GM19452 (cell line): Measurements from ENCODE around the gene ACSM6.
"Not testable (repeated sequence)": the region's sequence is repeated elsewhere in the genome, so short reads cannot be mapped to it uniquely, and the experiment has no call there.

Source experiments
- ATAC-seq: cut with Tn5 transposase; IDR thresholded peaks from one replicate; pipeline ENCODE4 v1.9.1; 2021; ENCODE audit not compliant: unreplicated experiment

Gene ACSM6

DNA sequence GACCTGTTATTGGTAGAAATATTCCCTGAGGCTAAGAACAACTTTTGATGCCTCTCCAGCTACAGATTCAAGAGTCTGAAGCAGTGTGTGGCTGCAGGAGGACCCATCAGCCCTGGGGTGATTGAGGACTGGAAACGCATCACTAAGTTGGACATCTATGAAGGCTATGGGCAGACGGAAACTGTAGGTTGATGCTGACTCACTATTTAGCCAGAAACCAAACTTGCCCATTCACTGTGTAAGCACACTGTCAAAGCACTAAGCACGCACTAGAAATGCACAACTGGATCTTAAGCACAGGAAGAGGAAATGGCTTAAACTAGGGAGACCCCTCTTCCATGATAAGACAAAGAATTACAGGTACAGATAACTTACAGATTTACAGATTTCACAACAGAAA, 20.8 kb downstream of the ACSM6 start:
- peak; percentile 58 for ATAC-seq

DNA sequence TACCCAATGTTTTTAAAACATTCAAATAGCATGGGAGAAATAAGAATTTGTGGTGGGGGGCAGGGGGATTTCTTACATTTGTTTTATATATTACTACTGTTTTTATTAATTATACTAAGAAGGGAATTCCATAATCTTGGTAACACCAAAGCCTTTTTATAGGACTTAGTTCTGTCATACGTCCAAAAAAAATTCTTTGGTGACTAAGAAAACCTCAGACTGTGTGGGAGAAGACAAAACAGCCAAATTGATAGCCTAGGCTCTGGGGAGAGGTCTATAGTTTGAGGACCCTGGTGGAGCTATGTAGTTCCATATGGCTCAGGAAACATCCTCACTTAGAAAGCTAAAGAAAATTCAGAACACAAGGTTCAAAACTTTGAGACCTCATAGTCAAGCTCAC, 23.4 kb downstream of the ACSM6 start:
- no peak for ATAC-seq

DNA sequence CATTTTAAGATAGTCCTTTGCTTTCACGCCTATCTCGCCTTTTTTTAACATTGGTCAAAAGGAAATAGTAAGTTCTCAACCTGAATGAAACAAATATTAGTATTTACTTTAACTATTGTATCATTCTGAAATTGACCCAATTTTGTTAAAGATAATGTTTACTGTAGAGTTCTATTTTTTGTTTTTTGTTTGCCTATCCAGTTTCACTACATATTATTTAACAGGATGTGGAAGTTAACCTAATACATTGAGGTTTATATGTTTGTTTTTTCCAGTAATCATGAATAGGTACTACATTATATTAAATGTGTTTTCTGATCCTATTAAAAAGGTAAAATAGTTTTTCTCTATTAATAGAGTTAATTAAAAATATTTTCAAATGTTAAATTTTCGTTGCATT, 26.5 kb downstream of the ACSM6 start:
- ATAC-seq = no peak

DNA sequence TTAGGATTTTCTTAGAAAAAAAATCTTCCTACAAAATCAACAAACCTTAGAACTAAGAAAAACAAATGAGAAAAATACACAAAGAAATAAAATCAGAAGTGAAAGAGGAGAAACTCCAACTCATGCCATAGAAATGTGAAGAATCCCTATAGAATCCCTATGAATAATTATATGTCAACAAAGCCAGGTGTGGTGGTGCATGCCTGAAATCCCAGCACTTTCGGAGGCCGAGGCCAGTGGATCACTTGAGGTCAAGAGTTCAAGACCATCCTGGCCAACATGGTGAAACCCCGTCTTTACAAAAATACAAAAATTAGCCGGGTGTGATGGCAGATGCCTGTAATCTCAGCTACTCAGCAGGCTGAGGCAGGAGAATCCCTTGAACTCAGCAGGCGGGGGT, 27.1 kb downstream of the ACSM6 start:
- ATAC-seq = no peak

DNA sequence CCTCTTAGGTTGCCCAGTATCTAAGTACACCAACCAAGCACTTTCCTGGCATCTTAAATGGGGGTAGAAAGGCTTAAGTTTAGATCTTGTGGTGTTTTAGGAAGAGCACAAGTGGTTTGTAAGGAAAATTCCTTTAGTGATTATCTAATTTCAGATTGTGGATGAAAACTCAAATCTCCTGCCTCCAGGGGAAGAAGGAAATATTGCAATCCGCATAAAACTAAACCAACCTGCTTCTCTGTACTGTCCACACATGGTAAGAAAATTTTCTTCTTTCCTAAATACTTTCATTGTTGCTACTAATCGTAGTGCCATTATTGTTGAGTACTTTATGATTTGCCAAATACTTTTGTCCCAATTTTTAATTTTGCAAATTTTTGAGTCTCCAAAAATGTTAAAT, 31.1 kb downstream of the ACSM6 start:
- no peak for ATAC-seq

DNA sequence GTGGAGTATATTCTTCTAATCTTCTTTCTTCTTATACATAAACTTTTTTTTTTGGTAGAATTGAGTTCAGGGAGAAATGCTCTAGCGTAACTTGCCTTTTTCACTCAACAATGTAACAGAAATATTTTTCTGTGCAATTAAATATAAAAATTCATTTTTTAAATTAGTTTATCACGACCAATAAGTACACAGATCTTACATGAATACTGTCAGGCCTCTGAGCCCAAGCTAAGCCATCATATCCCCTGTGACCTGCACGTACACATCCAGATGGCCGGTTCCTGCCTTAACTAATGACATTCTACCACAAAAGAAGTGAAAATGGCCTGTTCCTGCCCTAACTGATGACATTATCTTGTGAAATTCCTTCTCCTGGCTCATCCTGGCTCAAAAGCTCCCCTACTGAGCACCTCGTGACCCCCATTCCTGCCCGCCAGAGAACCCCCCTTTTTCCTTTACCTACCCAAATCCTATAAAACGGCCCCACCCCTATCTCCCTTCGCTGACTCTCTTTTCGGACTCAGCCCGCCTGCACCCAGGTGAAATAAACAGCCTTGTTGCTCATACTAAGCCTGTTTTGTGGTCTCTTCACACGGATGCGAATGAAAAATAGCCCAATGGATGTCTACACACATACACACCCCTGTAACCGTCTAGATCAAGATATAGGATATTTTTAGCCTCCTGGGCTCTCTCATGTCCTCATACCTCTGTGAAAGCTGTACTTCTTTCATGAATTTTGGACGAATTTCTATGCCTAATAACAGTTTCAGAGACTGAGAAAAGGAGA, 35.1 kb downstream of the ACSM6 start:
- ATAC-seq = not testable (repeated sequence)

DNA sequence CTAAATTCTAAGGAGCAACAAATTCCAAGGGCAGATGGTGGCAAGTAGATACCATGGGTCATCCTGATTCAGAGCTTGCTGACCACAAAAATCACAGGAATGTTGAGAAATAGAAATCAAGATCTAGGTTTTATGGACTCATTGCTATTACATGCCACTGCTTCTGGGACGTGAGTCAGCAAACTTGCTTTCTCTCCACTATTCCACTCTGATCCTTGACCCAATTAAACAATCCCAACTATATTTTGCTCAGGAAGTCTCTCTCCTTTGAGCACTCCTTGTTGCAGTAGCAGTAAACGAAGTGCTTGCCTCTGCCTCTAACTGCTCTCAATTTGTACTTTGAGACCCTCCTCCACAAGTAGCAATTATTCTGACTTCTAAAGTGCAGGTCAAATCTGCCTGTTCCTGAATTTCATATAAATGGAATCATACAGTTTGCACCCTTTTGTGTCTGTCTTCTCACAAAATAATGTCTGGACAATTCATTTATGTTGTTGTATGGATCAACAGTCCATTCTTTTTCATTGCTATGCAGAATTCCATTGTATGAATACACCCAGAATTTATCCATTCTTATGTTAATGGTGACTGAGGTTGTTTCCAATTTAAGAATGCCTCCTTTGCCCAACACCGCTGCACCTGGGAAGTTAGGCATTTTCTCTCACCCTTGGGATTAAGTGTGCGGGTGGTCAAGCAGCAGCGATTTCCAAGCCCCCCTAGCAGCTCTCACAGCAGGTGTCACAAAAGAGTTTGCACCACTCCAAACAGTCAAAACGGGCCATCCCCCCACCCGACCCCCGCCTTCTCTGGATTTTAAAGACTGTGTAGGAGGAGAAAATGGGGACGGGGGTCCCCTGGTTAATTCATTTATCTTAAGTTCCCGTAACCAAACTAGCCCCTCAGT, 35.9 kb downstream of the ACSM6 start:
- no peak for ATAC-seq

DNA sequence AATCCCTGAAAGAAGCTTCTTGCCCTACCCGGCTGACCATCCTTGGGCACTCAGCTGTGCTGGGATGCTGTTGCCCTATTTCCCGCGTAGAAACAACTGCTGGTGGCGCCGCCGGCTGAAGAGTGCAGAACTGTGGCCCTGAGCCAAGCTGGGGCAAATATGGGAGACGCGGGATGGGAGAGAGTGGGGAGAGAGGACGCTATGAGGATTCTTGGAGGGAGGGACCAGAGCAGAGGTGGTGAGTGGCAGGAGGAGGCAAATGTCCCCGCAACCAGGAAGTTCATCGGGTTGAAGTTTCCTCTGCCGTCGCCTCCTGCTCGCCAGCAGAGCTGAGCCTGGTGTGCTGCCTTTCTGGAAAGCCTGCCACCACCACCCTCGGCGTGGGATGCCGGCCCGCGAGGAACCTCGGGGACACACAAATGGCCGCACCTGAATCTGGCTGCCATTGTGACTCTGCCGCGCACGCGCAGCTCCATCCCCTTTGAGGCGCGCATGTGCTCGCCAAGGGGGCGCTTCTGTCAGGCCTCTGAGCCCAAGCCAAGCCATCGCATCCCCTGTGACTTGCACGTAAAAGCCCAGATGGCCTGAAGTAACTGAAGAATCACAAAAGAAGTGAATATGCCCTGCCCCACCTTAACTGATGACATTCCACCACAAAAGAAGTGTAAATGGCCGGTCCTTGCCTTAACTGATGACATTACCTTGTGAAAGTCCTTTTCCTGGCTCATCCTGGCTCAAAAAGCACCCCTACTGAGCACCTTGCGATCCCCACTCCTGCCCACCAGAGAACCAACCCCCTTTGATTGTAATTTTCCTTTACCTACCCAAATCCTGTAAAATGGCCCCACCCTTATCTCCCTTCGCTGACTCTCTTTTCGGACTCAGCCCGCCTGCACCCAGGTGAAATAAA, 36.9 kb downstream of the ACSM6 start:
- peak; percentile 55 for ATAC-seq

DNA sequence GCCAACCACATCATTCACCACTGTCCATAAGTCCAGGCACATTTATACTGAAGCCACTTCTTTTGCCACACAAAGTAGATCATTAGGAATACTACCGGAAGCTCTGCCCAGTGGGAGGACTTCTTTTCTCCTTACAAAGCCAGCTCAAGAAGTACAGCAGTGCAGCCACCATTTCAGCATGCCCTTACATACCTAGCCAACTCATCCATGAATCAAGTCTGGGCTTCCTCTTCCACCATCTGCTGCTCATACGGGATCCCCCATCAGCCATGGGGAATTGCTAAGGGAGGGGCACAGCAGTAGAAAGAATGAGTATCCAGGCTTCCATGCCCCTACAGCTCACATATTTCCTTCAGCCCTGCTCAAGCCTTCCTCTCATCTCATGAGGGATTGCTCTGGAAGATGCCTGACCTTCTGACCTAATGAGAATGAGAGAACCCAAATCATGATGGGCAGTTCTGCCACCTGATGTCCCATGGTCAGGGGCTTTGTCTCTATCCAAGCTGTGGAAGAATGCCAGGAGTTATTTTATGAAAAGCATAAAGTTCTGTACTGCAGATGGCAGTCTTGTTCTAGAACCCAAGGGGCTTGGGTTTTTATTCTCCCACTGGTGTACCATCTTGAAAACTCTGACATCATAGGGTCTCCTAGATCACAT, 39.5 kb downstream of the ACSM6 start:
- ATAC-seq = no peak

DNA sequence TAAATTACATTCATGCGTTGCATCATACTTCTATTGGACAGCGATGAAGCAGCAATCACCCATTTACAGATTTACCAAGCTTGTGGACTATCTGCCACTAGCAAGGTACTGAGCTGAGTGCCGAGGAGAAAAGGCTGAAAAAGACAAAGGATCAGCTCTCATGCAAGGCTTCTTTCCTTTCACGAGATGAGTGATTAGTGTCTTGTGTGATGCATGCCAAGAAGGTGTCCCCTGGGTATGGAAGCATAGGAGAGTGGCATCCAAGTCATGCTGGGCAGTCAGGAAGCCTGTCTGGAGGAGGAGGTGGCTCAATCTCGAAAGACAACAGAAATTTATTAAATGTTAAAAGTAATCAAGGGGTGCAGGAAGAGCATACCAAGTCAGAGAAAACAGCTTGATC, 40.9 kb downstream of the ACSM6 start:
- ATAC-seq = no peak

DNA sequence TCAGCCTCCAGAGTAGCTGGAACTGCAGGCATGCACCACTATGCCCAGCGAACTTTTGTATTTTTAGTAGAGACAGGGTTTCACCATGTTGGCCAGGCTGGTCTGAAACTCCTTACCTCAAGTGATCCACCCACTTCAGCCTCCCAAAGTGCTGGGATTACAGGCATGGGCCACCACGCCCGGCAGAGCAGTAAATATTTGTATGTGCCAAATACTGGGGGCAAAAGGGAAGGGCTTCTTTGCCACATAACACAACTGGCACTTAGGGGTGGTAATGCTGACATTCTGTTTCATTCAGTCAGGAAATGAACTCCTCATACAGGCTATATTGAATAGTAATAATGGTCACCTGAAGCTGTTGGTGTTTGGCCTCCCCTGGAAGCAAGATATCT, 41.6 kb downstream of the ACSM6 start:
- ATAC-seq = no peak

DNA sequence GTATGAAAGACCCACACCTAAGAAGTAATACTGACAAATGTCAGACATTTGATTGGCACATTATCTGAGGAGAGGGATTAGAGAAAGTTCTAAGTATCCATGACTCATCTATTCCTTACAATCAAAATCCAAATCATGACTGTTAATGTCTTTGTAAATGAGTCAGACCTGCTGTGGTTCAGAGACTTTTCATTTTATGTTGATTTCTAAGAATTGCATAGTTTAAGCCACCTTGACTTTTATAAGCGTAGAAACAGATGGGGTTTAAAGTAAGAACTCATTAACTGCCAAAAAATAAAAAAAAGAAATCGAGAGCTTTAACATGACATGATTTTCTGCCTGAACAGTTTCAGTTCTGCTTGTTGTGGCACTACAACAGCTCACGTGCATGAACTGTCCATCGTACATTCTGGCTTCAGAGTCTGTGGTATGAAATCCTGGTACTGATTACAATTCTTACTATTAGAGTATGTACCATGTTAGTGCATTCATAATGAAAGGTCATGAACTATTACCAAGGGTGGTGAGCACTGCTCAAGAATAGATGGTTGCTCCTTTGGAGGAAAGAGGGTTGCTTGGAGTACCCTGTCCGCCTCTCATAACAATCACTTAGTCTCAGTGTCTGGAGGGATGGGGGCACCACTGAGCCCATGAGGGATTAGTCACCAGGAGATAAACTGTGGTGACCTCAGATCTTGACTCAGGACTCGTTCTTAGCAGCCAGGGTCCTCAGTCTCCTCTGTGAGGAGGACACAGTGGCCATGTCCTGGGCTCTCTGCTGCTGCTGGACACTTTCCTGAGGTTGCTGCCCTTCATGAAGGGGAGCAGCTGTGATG, 42.2 kb downstream of the ACSM6 start:
- ATAC-seq = peak; percentile 98

DNA sequence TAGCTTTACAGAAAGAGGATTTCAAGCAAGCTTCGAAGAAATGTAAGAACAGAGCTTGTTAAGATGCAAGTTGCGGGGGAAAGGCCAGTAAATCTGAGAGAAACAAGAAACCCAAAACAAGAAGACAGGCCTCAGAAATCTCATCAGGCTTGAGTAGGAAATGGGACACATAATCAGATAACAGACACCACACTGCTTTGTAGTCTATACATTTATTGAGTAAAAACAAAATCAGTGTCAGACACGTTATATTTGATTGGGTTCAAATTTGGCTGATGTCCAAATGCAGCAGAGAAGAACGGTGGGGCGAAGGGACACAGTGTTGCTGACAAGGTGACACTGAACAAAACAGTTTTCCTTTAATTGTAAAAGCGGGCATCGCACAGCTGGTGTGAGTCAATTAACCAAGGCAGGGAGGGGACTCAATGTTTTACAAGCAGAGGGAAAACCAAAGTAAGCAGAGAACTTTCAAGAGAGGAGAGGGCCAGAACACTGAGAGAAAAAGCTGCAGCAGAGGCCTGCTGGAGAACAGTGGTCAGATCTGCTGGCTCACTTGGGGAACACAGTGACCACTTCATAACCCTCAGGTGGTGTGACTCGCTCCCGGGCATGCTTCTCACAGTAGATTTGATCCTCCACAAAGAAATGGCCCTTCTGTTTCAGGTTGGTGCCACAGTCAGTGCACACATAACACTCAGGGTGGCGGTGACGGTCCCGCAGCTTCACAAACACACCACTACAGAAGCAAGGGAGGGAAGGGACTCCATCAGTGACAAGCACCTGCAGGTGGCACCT, 43.5 kb downstream of the ACSM6 start:
- no peak for ATAC-seq

DNA sequence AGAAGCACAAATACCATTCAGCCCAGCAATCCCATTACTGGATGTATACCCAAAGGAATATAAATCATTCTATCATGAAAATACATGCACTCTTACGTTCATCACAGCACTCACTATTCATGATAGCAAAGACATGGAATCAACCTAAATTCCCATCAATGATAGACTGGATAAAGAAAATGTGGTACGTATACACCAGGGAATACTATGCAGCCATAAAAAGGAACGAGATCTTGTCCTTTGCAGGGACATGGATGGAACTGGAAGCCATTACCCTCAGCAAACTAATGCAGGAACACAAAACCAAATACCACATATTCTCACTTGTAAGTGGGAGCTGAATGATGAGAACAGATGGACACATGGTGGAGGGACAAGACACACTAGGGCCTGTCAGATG, 46.1 kb downstream of the ACSM6 start:
- ATAC-seq = not testable (repeated sequence)

DNA sequence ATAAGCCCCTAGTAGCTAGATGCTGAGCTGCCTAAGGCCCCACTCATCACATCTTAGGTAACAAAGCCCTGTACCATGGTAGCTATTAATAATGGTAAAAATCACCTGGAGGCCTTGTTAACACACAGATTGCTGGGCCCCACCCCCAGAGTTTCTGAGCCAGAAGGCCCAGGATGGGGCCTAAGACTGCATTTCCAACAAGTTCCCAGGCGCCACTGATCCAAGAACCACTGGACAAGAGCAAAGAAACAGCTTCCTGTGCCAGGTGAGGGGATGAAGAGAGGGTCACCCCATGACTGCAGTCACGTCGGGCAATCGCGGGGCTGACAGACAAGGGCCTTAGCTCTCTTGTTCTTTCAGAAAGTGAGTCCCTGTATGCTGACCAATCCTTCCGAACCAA, 46.8 kb downstream of the ACSM6 start:
- no peak for ATAC-seq

DNA sequence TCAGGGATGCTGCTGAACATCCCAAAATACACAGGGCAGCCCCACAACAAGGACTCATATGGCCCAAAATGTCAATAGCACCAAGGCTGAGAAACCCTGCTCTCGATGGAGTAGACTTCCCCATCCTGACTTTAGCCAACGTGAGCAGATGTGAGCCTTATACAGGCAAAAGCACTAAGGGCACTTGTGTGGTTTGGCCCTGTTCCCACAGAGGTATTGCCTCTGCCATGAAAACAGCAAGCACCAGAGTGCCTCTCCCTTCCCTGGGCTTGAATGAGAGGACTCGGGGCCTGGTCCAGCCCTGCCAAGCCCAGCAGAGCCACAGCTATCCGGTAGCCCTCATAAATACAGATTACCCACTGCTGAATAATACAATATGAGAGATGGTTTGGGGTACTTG, 47.5 kb downstream of the ACSM6 start:
- no peak for ATAC-seq

DNA sequence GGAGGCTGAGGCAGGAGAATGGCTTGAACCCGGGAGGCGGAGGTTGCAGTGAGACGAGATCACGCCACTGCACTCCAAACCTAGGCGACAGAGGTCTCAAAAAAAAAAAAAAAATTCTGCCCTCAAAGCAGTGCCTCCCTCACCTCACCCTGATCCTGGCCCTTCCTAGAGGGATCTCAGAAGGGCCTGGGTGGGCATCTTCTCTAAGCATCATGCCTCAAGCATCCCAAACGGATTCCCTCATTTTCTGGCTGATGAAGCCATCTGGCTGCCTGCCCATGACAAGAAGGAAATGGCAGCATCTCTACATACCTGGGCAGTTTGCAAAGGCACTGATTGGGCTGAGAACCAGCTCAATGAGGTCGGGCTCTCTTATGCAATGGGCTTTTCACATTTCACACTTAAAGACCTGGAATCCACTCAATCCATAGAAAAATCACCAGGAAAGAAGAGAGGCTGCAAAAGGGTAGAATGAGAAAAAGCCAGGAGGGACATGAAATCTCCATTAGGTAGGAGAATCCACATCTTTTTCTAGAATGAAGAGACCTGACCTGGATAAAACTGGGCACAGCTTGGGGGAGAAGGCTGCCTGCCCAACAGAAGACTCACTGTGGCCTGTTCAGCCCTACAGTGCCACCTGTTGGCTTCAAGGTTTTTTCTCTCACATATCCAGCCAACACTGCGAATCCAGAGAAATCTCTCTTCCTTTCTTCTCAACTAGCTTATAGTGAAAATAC, 48.7 kb downstream of the ACSM6 start:
- no peak for ATAC-seq

DNA sequence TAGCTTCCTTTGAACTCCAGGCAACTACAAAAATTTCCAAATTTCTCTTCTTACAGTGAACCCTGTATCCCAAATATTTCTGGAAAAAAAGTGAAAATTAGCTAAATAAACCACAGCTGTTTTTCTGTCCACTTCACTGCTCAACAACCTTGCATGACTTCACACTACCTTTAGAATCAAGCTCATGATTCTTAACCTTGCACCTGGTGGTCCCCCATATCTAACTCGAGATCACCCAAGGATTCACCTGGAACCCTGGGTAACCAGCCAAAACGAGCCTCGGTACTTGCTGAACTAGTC, 49.2 kb downstream of the ACSM6 start:
- ATAC-seq = no peak

DNA sequence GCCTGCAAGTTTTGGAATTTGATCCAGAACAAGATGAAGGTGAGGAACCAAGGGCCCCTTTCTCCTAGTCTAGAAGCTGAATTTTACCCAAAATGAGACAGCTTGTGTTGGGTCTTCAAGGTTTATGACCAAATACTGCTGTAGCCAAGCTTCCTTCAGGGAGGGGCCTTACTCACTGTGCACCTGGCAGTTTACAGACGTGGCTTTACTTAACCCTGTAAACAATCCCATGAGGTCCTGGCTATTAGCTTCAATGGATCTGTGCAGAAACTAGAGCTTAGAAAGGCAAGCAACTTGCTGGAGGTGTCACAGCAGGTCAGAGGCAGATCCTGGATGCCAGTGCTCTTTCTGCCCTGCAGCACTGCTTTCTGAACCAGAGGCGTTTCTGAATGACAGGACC, 50.1 kb downstream of the ACSM6 start:
- no peak for ATAC-seq
